RPMI8226 (cell line): ENCODE results near the gene PLPPR2.
"Not testable (repeated sequence)": the region's sequence is repeated elsewhere in the genome, so short reads cannot be mapped to it uniquely, and the experiment has no call there.

Source experiments
- DNase-seq: peaks from one replicate; pipeline ENCODE4 v3.0.0-alpha.2; 2015

The PLPPR2 gene, protein sequence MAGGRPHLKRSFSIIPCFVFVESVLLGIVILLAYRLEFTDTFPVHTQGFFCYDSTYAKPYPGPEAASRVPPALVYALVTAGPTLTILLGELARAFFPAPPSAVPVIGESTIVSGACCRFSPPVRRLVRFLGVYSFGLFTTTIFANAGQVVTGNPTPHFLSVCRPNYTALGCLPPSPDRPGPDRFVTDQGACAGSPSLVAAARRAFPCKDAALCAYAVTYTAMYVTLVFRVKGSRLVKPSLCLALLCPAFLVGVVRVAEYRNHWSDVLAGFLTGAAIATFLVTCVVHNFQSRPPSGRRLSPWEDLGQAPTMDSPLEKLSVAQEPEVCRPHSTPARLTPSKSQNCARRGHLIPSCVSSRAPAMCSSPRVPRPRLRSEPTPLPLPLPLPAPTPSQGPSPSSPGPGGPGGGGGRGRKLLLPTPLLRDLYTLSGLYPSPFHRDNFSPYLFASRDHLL

DNA sequence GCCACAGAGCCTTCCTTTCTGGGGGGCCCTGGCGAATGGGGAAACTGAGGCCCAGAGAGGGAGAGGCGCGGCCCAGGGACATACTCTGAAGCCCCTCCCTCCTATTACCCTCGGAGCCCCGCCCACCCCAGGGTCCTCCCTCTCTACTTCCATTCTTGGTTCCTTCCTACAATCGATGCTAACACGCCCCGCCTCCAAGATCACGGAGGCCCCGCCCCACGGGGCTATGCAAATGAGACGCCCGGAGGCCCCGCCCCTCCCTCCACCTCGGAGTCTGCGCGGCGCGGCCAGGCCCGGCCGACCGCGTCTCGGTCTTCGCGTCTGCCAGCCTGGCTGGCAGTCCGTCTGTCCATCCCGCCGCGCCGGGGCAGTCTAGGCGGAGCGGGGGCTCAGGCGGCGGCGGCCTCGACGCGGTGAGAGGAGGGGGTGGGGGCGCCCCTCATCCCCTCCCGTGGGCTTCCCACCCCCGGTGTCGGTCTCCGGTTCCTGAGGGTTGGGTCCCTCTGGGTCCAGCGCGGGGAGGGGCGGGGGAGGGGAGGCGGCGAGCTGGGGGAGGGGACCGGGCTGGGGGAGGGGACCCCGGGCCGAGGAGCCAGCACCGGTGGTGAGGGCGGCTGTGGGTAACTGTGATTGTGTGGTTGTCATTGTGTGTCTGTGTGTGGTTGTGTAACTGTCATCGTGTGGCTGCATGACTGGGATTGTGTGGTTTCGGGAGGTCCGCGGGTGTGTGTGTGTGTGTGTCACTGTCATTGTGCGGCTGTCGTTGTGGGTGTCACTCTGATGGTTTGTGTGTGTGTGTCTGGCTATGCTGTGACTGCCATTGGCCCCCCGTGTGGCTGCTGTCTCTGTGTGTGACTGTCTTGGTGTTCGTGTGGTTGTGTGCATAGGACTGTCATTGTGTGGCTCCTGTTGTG, at the start of gene PLPPR2:
PLPPR2 (plus strand) TSS at position 273 of the 914 bp plus-strand sequence. CDS start 2,242 bp downstream, outside the sequence.
- DNase-seq: peak; percentile 94

DNA sequence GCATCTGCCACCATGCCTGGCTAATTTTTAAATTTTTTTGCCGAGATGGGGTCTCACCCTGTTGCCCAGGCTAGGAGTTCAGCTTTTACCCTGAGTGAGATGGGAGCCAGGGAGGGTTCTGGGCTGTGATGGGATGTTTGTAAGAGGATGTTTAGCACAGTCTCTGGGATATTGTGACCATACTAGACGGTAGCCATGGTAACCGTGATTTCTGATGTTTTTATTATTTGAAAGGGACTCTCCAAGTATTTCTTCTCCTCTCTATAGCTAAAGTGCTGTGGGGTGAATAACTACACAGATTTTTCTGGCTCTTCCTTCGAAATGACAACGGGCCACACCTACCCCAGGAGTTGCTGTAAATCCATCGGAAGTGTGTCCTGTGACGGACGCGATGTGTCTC, 48.9 kb upstream of the PLPPR2 start:
- DNase-seq: no peak

DNA sequence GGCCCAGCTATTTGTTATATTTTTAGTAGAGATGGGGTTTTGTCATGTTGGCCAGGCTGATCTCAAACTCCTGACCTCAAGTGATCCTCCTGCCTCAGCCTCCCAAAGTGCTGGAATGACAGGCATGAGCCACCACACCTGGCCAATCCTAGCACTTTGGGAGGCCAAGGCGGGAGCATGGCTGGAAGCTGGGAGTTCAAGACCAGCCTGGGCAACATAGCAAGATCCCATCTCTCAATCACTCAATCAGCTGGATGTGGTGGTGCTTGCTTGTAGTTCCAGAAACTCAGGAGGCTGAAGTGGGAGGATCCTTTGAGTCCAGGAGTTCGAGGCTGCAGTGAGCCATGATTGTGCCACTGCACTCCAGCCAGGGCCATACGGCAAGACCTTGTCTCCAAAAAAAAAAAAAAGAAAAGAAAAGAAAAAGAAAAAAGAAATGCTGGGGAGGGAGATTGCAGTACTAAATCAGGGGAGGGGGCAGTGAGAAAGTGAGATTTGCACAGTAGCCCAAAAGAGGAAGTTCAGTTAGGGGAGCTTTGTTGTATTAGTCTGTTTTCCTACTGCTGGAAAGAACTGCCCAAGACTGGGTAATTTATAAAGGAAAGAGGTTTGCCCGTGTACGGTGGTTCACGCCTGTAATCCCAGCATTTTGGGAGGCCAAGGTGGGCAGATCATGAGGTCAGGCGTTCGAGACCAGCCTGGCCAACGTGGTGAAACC, 34.8 kb upstream of the PLPPR2 start:
- peak; percentile 37 for DNase-seq

DNA sequence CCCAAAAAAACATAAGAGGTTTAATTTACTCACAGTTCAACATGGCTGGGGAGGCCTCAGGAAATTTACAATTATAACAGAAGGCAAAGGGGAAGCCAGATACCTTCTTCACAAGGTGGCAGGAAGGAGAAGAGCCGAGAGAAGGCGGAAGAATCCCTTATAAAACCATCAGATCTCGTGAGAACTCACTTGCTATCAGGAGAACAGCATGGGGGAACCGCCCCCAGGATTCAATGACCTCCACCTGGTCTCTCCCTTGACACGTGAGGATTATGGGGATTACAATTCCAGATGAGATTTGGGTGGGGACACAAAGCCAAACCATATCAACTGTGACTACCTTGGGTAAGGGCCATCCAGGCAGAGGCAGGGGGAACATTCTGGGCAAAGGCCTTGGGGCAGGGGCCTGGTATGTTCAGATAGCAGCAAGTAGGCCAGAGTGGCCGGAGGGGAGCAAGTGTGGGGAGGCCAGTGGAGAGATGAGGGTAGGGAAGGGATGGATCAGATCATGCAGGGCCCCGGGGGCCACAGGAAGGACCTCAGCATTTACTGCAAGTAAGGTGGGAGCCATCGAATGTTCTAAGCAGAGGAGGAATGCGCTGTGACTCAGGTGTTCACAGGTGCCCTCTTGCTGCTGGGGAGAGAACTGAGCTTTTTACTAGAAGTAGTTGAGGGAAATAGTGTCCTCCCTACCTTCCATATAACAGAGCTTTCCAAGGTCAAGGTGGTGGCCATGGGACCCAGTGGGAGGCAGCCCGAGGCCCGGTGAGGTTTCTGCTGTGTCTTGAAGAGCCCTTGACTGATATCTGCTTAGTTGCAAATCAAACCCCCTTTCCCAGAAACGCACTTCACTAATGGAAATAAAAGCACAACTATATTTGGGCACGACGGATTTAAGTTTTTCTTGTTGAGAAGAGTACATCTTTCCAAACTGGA, 33.8 kb upstream of the PLPPR2 start:
- DNase-seq: no peak

DNA sequence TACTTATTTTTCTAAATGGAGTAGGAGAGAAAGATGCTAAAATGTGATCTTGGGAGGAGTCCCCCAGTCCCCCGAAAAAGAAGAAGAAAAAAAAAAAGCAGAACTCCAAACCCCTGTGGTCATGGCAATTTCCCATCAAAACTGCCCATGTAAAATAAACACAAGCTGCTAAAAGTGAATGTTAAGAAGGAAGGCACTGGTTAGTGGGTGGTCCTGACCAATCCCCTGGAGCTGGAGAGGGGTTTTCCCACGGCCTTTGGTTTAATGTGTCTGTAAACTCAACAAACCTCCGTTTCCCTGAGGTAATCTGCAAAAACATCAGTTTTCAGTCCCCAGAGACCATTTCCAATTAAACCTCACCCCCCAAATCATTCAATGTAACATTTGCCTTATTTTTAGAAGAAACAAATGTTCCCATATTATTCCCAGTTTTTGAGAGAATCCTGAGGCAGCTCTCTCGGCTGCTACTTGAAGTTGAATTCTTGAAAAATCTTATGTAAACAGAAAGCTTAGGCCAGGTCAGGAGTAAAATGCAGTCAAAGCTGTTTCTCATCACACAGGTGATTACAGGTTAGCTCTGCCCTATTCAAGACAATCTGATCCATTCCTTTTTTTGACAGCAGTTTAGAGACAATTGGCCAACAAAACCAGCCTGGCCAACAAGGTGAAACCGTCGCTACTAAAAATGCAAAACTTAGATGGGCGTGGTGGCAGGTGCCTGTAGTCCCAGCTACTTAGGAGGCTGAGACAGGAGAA, 32.8 kb upstream of the PLPPR2 start:
- no peak for DNase-seq

DNA sequence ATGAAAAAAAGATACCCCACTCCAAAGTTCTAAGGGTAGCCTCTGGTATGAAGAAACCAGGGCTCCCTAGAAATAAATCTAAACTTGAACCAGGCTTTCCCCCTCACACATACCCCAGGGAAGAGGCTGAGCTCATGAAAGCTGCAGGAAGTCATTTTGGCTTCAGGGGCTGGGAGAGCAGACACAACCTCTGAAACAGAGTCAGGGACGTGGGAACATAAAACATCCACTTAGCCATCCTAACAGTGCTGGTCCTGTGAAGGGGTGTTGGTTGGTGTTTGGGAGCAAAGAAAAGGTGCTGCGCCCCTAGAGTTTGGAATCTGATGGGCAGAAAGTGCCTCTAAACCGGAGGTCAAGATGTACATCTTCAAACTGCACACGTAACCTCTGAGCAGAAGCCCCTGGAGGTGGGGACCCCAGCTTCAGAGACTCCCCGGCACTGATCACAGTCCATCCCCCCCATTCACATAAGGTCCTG, 31.6 kb upstream of the PLPPR2 start:
- no peak for DNase-seq

DNA sequence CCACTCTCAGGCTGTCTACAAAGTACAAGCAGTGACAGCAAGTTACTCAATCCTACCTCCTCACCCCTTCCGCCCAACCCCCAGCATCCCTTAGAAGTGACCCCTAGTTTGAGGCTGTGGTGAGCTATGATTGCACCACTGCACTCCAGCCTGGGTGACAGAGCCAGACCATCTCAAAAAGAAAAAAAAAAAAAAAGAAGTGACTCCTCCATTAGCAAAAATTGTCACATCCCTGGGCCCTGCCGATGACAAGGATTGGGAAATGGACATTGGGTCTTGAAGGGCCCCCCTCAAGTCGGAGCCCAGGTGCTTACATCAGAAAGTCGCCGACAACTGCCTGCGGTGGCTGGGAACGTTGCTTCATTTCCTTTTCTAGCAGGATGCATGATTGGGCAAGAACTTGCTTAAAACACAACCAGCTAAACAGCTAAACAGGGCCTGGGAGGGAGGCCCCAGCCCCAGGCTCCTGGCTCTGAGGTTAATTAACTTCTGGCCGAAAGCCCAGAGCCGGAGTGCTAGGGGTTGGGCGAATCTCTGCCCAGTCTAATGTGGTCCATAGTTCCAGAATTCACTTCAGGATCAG, 31.1 kb upstream of the PLPPR2 start:
- DNase-seq: peak; percentile 91

DNA sequence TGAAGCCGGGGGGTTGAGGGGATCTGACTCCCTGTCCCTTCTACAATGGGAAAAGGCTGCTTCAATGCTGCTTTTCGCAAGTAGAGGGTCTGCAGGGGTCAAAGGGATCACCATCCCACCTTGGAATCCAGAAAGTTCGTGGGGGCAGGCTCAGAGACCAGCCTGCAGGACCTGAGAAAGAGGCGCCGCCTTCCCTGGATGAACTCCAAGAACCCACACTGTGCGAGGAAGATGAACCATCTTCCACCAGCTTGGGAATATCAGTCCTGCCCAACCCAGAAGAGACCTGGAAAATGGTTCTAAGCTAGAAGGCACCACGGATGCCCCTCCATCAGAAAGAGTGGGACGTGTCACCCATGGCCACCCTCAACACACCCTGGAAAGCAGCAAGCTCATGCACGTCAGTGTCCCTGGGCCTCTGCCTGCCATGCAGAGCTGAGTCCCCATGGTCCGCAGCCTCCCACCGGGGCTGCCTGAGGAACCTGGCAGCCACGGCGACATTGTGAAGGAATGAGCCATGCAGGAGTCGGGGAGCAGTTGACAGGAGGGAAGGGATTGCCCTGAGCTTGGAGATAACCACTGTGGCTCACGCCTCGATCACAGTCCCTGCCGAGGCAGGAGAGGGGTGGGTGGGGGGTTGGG, 30.4 kb upstream of the PLPPR2 start:
- no peak for DNase-seq

DNA sequence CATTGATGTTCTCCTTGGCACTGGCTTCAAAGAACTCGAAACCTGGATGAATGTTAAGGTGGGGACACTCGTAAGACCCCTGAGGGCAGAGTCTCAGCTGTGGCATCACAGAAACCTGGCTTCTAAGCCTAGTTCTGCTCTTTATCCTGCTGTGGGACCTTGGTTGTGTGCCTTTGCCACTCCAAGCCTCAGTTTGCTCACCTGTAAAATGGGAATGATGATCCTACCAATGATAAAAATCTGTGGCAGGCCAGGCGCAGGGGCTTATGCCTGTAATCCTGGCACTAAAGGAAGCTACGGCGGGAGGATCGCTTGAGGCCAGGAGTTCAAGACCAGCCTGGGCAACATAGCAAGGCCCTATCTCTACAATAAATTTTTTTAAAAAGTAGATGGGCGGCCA, 29.7 kb upstream of the PLPPR2 start:
- DNase-seq: no peak

DNA sequence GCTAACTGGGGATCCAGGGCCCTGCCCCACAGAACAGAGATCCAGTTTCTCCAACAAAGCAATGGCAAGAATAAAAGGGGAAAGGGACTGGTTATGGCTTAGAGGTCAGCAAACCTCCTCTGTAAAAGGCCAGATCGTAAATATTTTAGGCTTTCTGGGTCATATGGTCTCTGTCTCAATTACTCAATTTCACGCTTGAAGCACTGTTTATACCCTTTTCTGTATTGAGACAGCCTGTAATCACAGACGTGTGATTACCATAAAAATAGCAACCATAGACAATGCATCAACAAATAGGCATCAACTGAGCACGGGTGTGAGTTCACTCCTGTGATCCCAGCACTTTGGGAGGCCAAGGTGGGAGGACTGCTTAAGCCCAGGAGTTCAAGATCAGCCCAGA, 25.1 kb upstream of the PLPPR2 start:
- DNase-seq: no peak

DNA sequence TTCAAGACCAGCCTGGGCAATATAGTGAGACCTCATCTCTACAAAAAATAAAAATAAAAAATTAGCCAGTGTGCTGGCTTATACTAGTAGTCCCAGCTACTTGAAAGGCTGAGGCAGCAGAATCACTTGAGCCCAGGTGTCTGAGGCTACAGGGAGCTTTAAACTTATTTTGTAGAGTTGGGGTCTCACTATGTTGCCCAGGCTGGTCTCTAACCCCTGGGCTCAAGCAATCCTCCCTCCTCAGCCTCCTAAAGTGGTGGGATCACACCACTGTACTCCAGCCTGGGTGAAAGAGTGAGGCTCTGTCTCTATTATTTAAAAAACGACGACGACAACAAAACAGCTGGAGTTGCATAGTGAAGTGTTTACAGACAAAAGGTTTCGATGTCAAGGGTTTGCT, 23.7 kb upstream of the PLPPR2 start:
- no peak for DNase-seq

DNA sequence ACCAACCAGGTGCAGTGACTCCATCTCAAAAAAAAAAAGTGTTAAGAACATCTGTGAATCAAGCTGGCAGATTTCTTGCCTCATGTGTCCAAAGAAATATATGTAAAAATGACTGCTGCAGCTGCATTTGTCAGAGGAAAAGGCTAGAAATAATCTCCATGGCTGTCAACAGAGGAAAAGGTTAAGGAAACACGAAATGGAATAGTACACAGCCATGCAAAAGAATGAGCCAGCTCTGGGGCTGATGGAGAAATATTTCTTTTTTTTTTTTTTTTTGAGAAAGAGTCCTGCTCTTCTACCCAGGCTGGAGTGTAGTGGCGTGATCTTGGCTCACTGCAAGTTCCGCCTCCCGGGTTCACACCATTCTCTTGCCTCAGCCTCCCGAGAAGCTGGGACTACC, 22.4 kb upstream of the PLPPR2 start:
- DNase-seq: no peak

DNA sequence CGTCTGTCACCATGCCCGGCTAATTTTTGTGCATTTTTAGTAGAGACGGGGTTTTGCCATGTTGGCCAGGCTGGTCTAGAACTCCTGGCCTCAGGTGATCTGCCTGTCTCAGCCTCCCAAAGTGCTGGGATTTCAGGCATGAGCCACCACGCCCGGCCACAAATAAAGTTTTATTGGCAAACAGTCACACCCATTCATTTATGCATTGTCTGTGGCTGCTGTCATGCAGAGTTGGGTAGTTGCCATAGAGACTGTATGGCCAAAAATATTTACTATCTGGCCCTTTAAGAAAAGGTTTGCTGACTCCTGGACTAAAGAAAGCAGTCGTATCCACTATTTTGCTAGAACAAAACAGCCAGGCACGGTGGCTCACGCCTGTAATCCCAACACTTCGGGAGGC, 21.4 kb upstream of the PLPPR2 start:
- DNase-seq: not testable (repeated sequence)

DNA sequence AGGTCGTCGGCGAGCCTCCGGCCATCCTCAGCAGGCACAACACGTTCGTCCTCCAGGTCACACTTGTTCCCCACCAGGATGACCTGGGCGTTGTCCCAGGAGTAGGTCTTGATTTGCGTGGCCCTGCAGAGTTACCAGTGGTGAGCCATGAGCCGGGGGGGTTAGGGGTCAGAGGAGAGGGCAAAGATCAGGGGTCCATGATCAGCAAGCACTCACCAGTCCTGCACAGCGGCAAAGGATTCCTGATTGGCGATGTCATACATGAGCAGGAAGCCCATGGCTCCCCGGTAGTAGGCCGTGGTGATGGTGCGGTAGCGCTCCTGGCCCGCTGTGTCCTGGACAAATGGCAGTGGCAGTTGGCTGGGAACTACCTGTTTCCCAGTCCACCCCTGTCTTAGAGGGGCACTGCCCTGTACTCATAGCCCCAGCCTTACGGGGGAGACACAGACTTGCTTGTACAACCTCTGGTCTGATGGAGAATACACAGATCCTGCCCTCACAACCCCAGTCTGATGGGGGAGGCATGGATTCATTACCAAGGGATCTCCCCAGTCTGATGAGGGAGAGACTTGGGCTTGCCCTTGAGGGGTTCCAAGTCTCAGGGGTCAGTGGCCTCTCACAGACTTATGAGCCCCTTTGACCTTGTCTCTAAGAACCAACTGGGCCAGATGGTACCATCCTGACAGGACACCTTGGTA, 19.6 kb upstream of the PLPPR2 start:
- no peak for DNase-seq

DNA sequence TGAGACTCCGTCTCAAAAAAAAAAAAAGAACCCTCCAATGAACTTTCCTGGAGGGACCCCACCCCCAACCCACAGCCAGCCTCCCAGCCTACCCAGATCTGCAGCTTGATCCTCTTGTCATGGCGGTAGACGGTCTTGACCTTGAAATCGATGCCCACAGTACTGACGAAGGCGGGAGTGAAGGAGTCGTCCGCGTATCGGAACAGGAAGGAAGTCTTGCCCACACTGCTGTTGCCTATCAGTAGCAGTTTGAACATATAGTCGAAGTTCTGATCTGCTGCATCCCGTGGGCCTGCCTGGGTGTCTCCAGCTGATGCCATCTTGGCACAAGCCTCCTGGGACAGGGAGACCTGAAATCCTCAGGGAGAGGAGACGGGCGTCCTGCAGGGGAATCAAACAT, 18.2 kb upstream of the PLPPR2 start:
- DNase-seq: no peak

DNA sequence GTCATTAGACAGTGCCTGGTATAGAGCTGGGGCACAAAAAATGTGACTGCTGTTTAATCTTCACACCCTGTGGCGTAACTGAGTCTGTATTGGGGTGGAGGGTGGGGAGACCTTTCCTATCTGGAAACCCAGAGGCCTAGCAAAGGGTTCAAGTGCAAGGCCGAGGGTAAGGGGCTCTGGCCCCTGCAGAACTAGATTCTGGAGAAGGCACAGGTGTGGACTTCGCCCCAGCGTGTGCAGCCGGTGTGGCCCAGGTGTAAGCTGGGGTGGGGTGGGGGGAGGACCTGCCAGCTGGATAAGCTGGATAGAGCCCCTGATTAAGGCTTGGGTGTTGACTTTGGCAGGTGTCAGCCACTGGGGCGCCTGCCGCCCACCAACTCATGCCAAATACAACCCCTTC, 17.1 kb upstream of the PLPPR2 start:
- no peak for DNase-seq

DNA sequence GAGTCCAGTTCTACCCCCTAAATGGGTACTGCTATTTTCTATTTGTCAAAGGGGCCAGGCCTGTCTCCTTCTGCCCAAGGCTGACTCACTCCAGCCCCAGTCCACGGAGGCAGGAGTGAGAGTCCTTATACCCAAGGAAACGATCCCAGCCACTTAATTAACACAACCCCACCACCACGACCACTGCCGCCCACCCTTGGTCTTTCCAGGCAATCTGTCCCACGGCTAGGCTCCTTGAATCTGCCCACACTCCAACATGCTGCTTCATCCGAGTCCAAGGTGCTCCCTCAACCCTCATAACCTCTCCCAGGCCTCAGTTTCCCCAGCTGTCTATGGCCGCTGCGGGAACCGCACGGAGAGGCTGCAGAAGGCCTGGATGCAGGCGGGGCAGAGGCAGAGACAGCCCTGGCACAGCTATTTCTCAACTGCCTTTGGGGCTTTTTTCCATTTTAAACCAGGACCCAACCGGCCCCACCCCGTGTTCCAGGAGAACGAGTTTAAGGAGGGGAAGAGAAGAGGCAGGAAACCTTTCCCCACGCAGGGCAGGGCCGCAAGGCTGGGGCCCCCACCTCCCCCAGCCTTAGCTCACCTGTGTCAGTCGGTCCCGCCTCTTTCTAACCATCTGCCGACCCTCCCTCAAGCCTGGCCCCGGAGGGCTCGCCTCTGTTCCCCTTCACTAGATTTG, 16.5 kb upstream of the PLPPR2 start:
- no peak for DNase-seq

DNA sequence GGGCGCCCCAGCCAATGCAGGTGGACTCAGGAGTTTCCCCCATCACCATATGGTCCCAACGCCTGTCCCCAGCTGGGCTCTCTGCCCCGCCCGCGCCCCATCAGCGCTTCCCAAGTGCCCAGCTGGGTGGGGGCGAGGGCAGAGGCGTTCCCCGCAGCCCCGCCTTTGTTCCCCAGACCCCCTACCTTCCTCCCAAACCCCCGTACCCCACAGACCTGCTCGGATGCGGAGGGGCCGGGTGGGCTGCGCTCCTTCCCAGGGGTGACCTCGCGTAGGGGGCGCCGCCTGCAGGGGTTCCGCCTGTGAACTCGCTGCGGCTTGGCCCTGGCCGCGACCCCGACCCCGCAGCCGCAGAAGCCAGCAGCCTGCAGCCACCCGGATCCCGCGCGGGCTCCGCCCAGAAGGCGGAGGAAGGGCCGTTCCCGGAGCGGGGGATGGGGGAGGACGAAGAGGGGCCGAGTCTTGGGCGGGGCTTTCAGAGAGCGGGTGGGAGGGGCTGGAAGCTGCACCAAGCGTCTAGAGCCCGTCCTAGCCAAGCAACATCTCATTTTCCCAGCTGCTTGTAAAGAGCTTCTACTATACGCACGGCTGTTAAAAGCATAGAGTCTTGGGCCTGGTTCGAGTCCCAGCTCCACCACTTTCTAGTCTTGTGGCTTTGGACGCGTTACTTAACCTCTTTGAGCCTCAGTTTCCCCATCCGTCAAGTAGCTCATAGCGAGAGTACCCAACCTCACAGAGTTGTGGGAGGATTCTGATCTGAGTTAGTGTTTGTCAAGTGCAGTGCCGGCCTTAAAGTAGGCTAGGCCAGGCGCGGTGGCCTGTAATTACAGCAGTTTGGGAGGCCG, 15.8 kb upstream of the PLPPR2 start, which contains the start of gene RAB3D:
RAB3D (minus strand) TSS at position 404 of the 845 bp plus-strand sequence. CDS start 2,258 bp downstream, outside the sequence.
- DNase-seq: peak; percentile 96
